Panc1 (cell line): ENCODE measurements around the gene DGKZ. TPM values are rescaled to one million over a fixed set of nuclear protein-coding genes. Genes with fewer than 3 reads are reported as not detected.

Source experiments
- ATAC-seq: fragments of 200-7000 bp; cut with Tn5 transposase; 2 replicates; pipeline ENCODE4 v1.9.1; 2020; ENCODE audit warnings: mild to moderate bottlenecking, moderate library complexity
- BruUV-seq: library from RNA; stranded (reverse); fragments of 400-500 nt; replicated peaks from 2 replicates; lab custom pipeline; 2021; lab: Mats Ljungman, UMichigan
- CTCF ChIA-PET: fragments of 300-600 bp; sonication (Branson Sonifier 250); formaldehyde crosslinking; loops from one replicate; lab custom pipeline; 2022; ENCODE audit warnings: antibody characterized with exemption; lab: Charles Lee
- POLR2A ChIA-PET: fragments of 300-600 bp; sonication (Branson Sonifier 250); formaldehyde crosslinking; loops from one replicate; lab custom pipeline; 2022; ENCODE audit warnings: antibody characterized with exemption; lab: Charles Lee
- DNase-seq: peaks from one replicate; pipeline ENCODE4 v3.0.0-alpha.2; 2010; ENCODE audit warnings: low read depth, low spot score
- H3K27ac ChIP-seq: 2 replicates; pipeline ENCODE4 v1.5.1; 2011; ENCODE audit warnings: mild to moderate bottlenecking, low read length, inconsistent platforms
- H3K27me3 ChIP-seq: fragments of 200-500 bp; sonication (Bioruptor generic); 2 replicates; pipeline ENCODE4 v1.6.0; 2014; ENCODE audit warnings: low read length, inconsistent platforms; ENCODE audit not compliant: control insufficient read depth, insufficient read depth
- H3K36me3 ChIP-seq: fragments of 200-500 bp; sonication (Bioruptor generic); 2 replicates; pipeline ENCODE4 v1.5.1; 2014; ENCODE audit warnings: inconsistent platforms, mild to moderate bottlenecking, low read length, moderate library complexity; ENCODE audit not compliant: control insufficient read depth, insufficient read depth
- H3K4me1 ChIP-seq: 2 replicates; pipeline ENCODE4 v1.5.1; 2011; ENCODE audit warnings: inconsistent platforms, mild to moderate bottlenecking, low read length, moderate library complexity; ENCODE audit not compliant: control insufficient read depth, insufficient read depth
- H3K4me3 ChIP-seq, 2 experiments: 2 replicates each; pipeline ENCODE4 v1.5.1; 2011 to 2012; ENCODE audit warnings: low read depth in 2 of 2, low read length in 2 of 2, mild to moderate bottlenecking in 2 of 2, inconsistent platforms in 1 of 2, moderate library complexity in 1 of 2
- H3K9me3 ChIP-seq: fragments of 200-500 bp; sonication (Bioruptor generic); 2 replicates; pipeline ENCODE4 v1.5.1; 2014; ENCODE audit warnings: low read depth, mild to moderate bottlenecking, inconsistent platforms, low read length, moderate library complexity; ENCODE audit not compliant: control insufficient read depth, insufficient read depth
- CTCF ChIP-seq: fragments of 450-650 bp; IDR thresholded peaks from 2 replicates; pipeline ENCODE4 v1.5.1; 2017; ENCODE audit warnings: mild to moderate bottlenecking
- POLR2AphosphoS5 ChIP-seq: IDR thresholded peaks from 2 replicates; pipeline ENCODE4 v1.6.1; 2012; ENCODE audit warnings: mild to moderate bottlenecking, low read depth, low read length, moderate library complexity
- REST ChIP-seq, 2 experiments: IDR thresholded peaks; 2 replicates each; pipeline ENCODE4 v1.6.1; 2011 to 2012; ENCODE audit warnings: low read depth in 2 of 2, control low read depth in 1 of 2, low read length in 1 of 2, mild to moderate bottlenecking in 1 of 2, moderate library complexity in 1 of 2; ENCODE audit not compliant: insufficient read depth in 1 of 2
- SIN3A ChIP-seq: IDR thresholded peaks from 2 replicates; pipeline ENCODE4 v1.6.1; 2012; ENCODE audit warnings: low read depth, mild to moderate bottlenecking, low read length, moderate library complexity, borderline replicate concordance; ENCODE audit not compliant: insufficient read depth
- TCF7L2 ChIP-seq: IDR thresholded peaks from 2 replicates; pipeline ENCODE4 v1.6.1; 2011; ENCODE audit warnings: mild to moderate bottlenecking, low read depth, low read length, inconsistent platforms
- in situ Hi-C: cut with HindIII; loops from 2 replicates; pipeline ENCODE4 v1.10.0; 2016; ENCODE audit warnings: low sequenced_read_pairs, low pct_unique_long_range_greater_than_20kb
- intact Hi-C: fragments of 100-400 bp; cut with micrococcal nuclease; formaldehyde crosslinking; loops from one replicate; pipeline ENCODE4 v1.10.0; 2022; ENCODE audit not compliant: unreplicated experiment
- total RNA-seq: library from RNA; stranded (reverse); gene quantifications from one replicate; pipeline ENCODE4 v1.2.1, GENCODE V29; 2021; ENCODE audit not compliant: unreplicated experiment

The DGKZ gene
- total RNA-seq, 1 experiment from 2014 or later: 104 TPM

GRCh38 chr11:46330563-46331281 is 16.5 kb upstream of the DGKZ start:
- in situ Hi-C loops (no loop called here), intact Hi-C loops (no loop called here)
- no peak for TF ChIP-seq CTCF
- TF ChIP-seq SIN3A: no peak
- no peak for TF ChIP-seq TCF7L2
- no peak for TF ChIP-seq REST (IDR thresholded peaks at IDR 0.05; ENCODE audit: insufficient read depth in 1 of 2, low read depth in 2 of 2, low read length in 1 of 2)
- no peak for TF ChIP-seq POLR2AphosphoS5
- no peak for ATAC-seq
- Histone ChIP-seq H3K27ac (no peak overlapping the region), H3K4me3 (no peak overlapping the region), H3K9me3 (no peaks in the 10 kb centered on the region), H3K4me1 (no peaks in the 10 kb centered on the region), H3K27me3 (peaks cover 13% of the 10 kb centered on the region), H3K36me3 (no peaks in the 10 kb centered on the region)
- CTCF ChIA-PET: interaction anchor here (0.8 kb wide), 1 partner anchor 20 kb away, joined by 3 read pairs; no protein-coding TSS in a partner anchor
- BruUV-seq: no TSS peak
- POLR2A ChIA-PET: no interaction called here
- DNase-seq: no peak

- Histone ChIP-seq H3K27me3 (peaks cover 13% of the 10 kb centered on the region), H3K36me3 (no peaks in the 10 kb centered on the region), H3K27ac (no peak overlapping the region), H3K4me1 (no peaks in the 10 kb centered on the region), H3K4me3 (no peak overlapping the region), H3K9me3 (no peaks in the 10 kb centered on the region)
- intact Hi-C loops (no loop called here), in situ Hi-C loops (no loop called here)
- ChIA-PET CTCF (no interaction called here), POLR2A (interaction anchor here (0.6 kb wide), 1 partner anchor 260 kb away, joined by 4 read pairs; no protein-coding TSS in a partner anchor)
- TF ChIP-seq TCF7L2 (no peak), CTCF (no peak), POLR2AphosphoS5 (no peak), REST (IDR thresholded peaks at IDR 0.05; ENCODE audit: insufficient read depth in 1 of 2, low read depth in 2 of 2, low read length in 1 of 2) (no peak), SIN3A (no peak)
- ATAC-seq (no peak), DNase-seq (no peak)
- BruUV-seq: no TSS peak
Observed at GRCh38 chr11:46331282-46331984, 15.8 kb upstream of the DGKZ start.
